GM12892 (cell line): Measurements from ENCODE around the gene CBFB.

Experiments used
- POLR2A ChIP-seq: IDR thresholded peaks from 2 replicates; pipeline ENCODE4 v1.6.1; 2011; ENCODE audit warnings: low read depth, low read length, control low read depth
- POLR2AphosphoS5 ChIP-seq: IDR thresholded peaks from 2 replicates; pipeline ENCODE4 v1.6.1; 2011; ENCODE audit warnings: low read depth, low read length, control low read depth

DNA sequence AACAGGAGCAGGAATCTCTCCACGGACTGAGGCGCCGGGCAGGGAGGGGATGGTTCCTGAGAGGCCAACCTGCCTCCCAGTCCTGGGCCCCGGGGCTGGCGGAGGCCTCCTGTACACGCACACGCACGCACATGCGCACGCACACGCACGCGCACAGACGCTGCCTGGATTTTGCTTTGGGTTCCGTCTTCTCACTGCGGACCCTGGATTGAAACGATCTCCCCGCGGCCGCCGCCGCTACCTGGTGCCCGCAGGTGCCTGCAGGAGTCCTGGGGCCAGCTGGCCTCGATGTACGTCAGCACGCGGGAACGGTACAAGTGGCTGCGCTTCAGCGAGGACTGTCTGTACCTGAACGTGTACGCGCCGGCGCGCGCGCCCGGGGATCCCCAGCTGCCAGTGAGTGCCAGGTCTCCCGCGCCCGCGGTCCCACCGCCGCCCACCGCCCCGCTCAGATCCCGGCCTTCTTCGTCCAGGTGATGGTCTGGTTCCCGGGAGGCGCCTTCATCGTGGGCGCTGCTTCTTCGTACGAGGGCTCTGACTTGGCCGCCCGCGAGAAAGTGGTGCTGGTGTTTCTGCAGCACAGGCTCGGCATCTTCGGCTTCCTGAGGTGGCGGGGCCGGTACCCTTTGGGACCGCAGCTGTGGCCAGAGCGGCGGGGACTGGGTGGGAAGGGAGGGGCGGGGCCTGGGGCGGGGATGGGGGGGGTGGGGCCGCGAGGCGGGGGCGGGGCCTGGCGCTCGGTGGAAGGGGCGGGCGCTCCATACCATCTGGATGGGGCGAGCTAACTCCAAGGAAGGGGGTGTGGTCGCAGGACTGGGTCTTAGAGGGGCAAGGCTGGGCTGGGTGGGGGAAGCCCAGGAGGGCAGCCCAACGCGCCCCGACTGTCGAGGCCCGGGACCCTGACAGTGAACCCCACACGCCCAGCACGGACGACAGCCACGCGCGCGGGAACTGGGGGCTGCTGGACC lies 28.3 kb upstream of the CBFB start:
- TF ChIP-seq POLR2AphosphoS5 (no peak), POLR2A (no peak)
